Stomach (tissue), 9 donors: ENCODE data around the gene EFR3B. TPM values are rescaled to one million over a fixed set of nuclear protein-coding genes. Genes with fewer than 3 reads are reported as not detected.
A peak's percentile ranks its signal among the peaks of the same experiment; 100 is the strongest.
"Not testable (repeated sequence)": the region's sequence is repeated elsewhere in the genome, so short reads cannot be mapped to it uniquely, and the experiment has no call there.

ENCODE experiments used
- DNase-seq, 2 donors: peaks; one replicate each; pipeline versions ENCODE4 v3.0.0 to v3.0.0-alpha.2; 2013 to 2019
- H3K27ac ChIP-seq, 5 donors: fragments of 200-600 bp in 4 of 5; sonication (generic) in 4 of 5; one replicate each; pipeline ENCODE4 v1.5.1; 2013 to 2019; ENCODE audit warnings: mild to moderate bottlenecking in 1 of 5, moderate library complexity in 1 of 5
- H3K27me3 ChIP-seq, 3 donors: fragments of 200-600 bp; sonication (generic); one replicate each; pipeline ENCODE4 v1.5.1; 2017 to 2019; ENCODE audit warnings: mixed run types in 1 of 3
- H3K36me3 ChIP-seq, 4 donors: fragments of 200-600 bp; sonication (generic); 1 replicate in 3 of 4; 2 replicates in 1 of 4; pipeline ENCODE4 v1.5.1; 2016 to 2019
- H3K4me1 ChIP-seq, 4 donors: fragments of 200-600 bp; sonication (generic); one replicate each; pipeline ENCODE4 v1.5.1; 2016 to 2019
- H3K4me3 ChIP-seq, 4 donors: fragments of 200-600 bp; sonication (generic) in 3 of 4; one replicate each; pipeline ENCODE4 v1.5.1; 2016 to 2019; ENCODE audit warnings: mild to moderate bottlenecking in 1 of 4
- H3K9me3 ChIP-seq, 4 donors: fragments of 200-600 bp; sonication (generic); one replicate each; pipeline ENCODE4 v1.5.1; 2016 to 2019
- EP300 ChIP-seq: sonication (generic); formaldehyde crosslinking; IDR thresholded peaks from one replicate; pipeline ENCODE4 v1.6.1; 2017; ENCODE audit warnings: antibody characterized with exemption
- POLR2A ChIP-seq, 4 donors: fragments of 450-650 bp; IDR thresholded peaks; one replicate each; pipeline ENCODE4 v1.6.1; 2016; ENCODE audit warnings: antibody characterized with exemption in 4 of 4, control low read depth in 2 of 4, mild to moderate bottlenecking in 1 of 4, moderate library complexity in 1 of 4
- POLR2AphosphoS5 ChIP-seq, 3 donors: sonication (generic); formaldehyde crosslinking; IDR thresholded peaks; one replicate each; pipeline ENCODE4 v1.6.1; 2016; ENCODE audit warnings: antibody characterized with exemption in 3 of 3
- WGBS, 5 donors: extraction: QIAGEN DNeasy Blood & Tissue Kit in 3 of 5; methylation state at CpG; one replicate each; pipeline versions ENCODE4 v1.1.5 to v1.1.7; 2013 to 2018; 5-methylcytosine and 5-hydroxymethylcytosine counted together
- intact Hi-C: fragments of 100-400 bp; cut with DNase I; formaldehyde crosslinking; loops from one replicate; pipeline ENCODE4 v1.15.1; 2023; ENCODE audit warnings: low total_unique reads
- polyA plus RNA-seq, 3 donors: library from polyadenylated mRNA; stranded (reverse); fragments of 200-250 nt; gene quantifications; one replicate each; pipeline ENCODE4 v1.2.3, GENCODE V29; 2013
- total RNA-seq, 5 donors: library from RNA; depleted of rRNA; stranded (reverse); fragments of >200 nt; gene quantifications; one replicate each; pipeline versions ENCODE4 v1.1.0 to v1.2.3, GENCODE V29; 2014 to 2016
- TF ChIP-seq, protein P1 (sequence below), 7 experiments: fragments of 450-650 bp in 4 of 7; fragments of 200-600 bp in 3 of 7; sonication (generic) in 3 of 7; IDR thresholded peaks; one replicate each; pipeline ENCODE4 v1.5.1; 2016 to 2019; ENCODE audit warnings: antibody characterized with exemption in 7 of 7, control low read depth in 2 of 7, mild to moderate bottlenecking in 1 of 7
- donor health status: healthy with polysubstance abuse.
- donor health status: Bipolar disorder and iron deficiency.
- donor health status: healthy.

The EFR3B gene
- total and polyA plus RNA-seq, 8 donors, result 0.10 to 4.5 (median 0.58) TPM; not detected in 1

GRCh38 chr2:25159949-25160348 lies 118.1 kb downstream of the EFR3B start:
- Histone ChIP-seq H3K27ac (no peak overlapping the region), H3K9me3 (no peaks in the 10 kb centered on the region), H3K4me1 (peaks cover 0 to 8% (median 0%) of the 10 kb centered on the region in 4 donors), H3K27me3 (peaks cover 0 to 42% (median 10%) of the 10 kb centered on the region in 3 donors), H3K4me3 (no peak overlapping the region), H3K36me3 (no peaks in the 10 kb centered on the region)
- 63 to 74% (median 71%) methylated on average over 8 of the region's 8 CpGs for WGBS, 5 donors
- peak in 1 of 2 donors; percentile 69 for DNase-seq
- intact Hi-C loops, result no loop called here
- TF ChIP-seq EP300, result no peak
- TF ChIP-seq, protein P1, sequence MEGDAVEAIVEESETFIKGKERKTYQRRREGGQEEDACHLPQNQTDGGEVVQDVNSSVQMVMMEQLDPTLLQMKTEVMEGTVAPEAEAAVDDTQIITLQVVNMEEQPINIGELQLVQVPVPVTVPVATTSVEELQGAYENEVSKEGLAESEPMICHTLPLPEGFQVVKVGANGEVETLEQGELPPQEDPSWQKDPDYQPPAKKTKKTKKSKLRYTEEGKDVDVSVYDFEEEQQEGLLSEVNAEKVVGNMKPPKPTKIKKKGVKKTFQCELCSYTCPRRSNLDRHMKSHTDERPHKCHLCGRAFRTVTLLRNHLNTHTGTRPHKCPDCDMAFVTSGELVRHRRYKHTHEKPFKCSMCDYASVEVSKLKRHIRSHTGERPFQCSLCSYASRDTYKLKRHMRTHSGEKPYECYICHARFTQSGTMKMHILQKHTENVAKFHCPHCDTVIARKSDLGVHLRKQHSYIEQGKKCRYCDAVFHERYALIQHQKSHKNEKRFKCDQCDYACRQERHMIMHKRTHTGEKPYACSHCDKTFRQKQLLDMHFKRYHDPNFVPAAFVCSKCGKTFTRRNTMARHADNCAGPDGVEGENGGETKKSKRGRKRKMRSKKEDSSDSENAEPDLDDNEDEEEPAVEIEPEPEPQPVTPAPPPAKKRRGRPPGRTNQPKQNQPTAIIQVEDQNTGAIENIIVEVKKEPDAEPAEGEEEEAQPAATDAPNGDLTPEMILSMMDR (IDR thresholded peaks at IDR 0.05), result no peak
- TF ChIP-seq POLR2AphosphoS5 (IDR thresholded peaks at IDR 0.05), result no peak
- no peak for TF ChIP-seq POLR2A (IDR thresholded peaks at IDR 0.05)

DNA sequence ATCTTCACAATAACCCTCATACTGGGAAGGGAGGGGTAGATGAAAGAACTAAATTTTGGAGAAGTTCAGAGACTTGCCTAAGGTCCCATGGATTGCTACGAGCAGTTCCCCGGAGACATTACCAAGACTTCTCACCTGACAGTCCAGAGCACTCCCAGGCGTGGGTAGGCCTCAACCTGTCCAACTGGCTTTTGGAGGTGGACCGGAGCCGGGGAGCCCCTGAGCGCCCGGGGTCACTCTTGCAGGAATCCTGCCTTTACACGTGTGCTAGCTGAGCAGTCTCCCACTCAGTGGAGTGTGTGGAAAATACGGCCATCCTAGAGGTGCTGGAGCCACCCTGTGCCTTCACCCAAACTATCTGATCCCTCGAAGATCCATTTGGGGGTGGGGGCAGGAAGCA lies 118.5 kb downstream of the EFR3B start:
- intact Hi-C loops, result no loop called here
- peaks cover 0 to 46% (median 10%) of the 10 kb centered on the region in 3 donors for H3K27me3 ChIP-seq
- no peak for DNase-seq
- 94 to 97% (median 96%) methylated on average over 10 of the region's 10 CpGs for WGBS, 5 donors
- peaks cover 0 to 8% (median 0%) of the 10 kb centered on the region in 4 donors for H3K4me1 ChIP-seq
- no peak overlapping the region for H3K27ac ChIP-seq
- H3K4me3 ChIP-seq, result no peak overlapping the region
- no peaks in the 10 kb centered on the region for H3K9me3 ChIP-seq
- TF ChIP-seq, protein P1 (IDR thresholded peaks at IDR 0.05), result no peak
- TF ChIP-seq POLR2AphosphoS5 (IDR thresholded peaks at IDR 0.05), result no peak
- no peak for TF ChIP-seq POLR2A (IDR thresholded peaks at IDR 0.05)
- no peak for TF ChIP-seq EP300
- H3K36me3 ChIP-seq, result no peaks in the 10 kb centered on the region

DNA sequence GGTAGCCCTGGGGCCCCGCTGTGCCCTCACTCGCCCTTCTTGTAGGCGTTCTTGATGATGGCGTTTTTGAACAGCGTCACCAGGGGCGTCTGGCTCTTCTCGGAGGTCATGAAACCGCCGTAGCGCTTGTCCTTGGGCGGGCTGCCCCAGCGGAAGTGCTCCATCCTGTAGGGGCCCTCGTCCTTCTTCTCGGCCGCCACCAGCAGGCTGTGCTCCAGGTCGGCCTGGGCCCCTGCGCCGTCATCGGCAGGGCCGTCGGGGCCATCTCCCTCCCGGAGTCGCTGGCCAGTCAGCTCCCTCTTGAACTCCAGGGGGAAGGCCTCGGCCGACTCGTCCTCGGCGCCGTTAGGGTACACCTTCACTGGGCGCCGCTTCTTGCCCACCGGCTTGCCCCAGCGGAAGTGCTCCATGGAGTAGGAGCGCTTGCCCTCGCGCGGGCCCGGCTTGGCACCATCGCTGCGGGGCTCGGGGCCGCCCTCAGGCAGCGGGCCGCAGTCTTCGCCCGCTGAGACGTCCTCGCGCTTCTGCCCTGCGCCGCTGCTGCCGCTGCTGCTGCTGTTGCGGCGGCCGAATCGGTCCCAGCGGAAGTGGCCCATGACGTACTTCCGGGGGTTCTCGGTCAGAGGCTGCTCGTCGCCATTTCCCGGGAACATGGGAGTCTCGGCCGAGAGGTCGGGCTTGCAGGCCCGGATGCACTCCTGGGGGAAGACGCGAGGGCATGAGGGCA lies 119.3 kb downstream of the EFR3B start:
- WGBS, 5 donors, result 34 to 64% (median 43%) methylated on average over 35 to 69 of the region's 69 CpGs
- Histone ChIP-seq H3K4me3 (peak overlapping the region; percentile 40 to 54 (median 45)), H3K36me3 (no peaks in the 10 kb centered on the region), H3K27ac (peak overlapping the region in 4 of 5 donors; percentile 42 to 63 (median 51)), H3K9me3 (no peaks in the 10 kb centered on the region), H3K27me3 (peaks cover 0 to 55% (median 11%) of the 10 kb centered on the region in 3 donors), H3K4me1 (peaks cover 0 to 8% (median 0%) of the 10 kb centered on the region in 4 donors)
- DNase-seq, result peak; percentile 44 to 90
- intact Hi-C loops, result no loop called here
- TF ChIP-seq POLR2A (IDR thresholded peaks at IDR 0.05) (no peak), POLR2AphosphoS5 (IDR thresholded peaks at IDR 0.05) (no peak), EP300 (no peak)
- TF ChIP-seq, protein P1 (IDR thresholded peaks at IDR 0.05), result no peak

- intact Hi-C loops, H3K27ac ChIP-seq, H3K9me3 ChIP-seq, H3K36me3 ChIP-seq, DNase-seq, H3K4me1 ChIP-seq: not testable (repeated sequence)
- 95 to 98% (median 96%) methylated on average over 7 of the region's 7 CpGs for WGBS, 5 donors
- Histone ChIP-seq H3K27me3 (peaks cover 0 to 63% (median 20%) of the 10 kb centered on the region in 3 donors), H3K4me3 (peak overlapping the region in 1 of 4 donors; percentile 43)
Observed at GRCh38 chr2:25162061-25162460, 120.2 kb downstream of the EFR3B start.

DNA sequence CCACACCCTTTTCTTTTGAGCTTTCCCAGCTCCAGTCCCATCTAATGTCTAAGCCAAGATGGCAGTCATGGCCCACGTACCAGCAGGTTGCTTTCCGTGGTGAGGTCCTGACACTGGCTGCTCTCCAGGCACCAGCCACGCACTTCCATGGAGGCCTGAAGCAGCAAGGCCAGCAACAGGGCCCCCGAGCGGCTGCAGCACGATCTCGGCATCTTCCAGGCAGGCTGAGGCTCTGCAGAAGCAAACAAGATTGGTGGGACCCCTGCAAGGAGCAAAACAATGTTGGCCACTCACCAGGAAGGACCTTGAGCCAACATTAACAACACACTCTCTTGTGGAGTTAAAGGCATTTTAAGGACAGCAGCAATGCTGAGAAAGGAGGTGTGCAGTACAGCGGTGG lies 122.7 kb downstream of the EFR3B start:
- Histone ChIP-seq H3K4me1 (peaks cover 12 to 24% (median 15%) of the 10 kb centered on the region in 4 donors), H3K27me3 (peaks cover 0 to 88% (median 45%) of the 10 kb centered on the region in 3 donors), H3K36me3 (no peaks in the 10 kb centered on the region), H3K9me3 (no peaks in the 10 kb centered on the region), H3K4me3 (no peak overlapping the region), H3K27ac (no peak overlapping the region)
- TF ChIP-seq, protein P1 (IDR thresholded peaks at IDR 0.05), result no peak
- 53 to 64% (median 58%) methylated on average over 8 of the region's 8 CpGs for WGBS, 5 donors
- DNase-seq, result no peak
- intact Hi-C loops, result no loop called here
